ENCODE results near the gene LFNG. TPM values are rescaled to one million over a fixed set of nuclear protein-coding genes. Genes with fewer than 3 reads are reported as not detected.

The LFNG gene
- polyA plus RNA-seq, 2 of the 4 experiments (the other 2 are of a cell fraction) = 2.3 to 7.3 TPM

- DNase-seq (ENCODE audit: low read depth in 1 of 2, low spot score in 1 of 2) (no peak), ATAC-seq (no peak), FAIRE-seq (no peak)
- Histone ChIP-seq H3K27ac (no peak overlapping the region), H3K4me1 (no peaks in the 10 kb centered on the region), H3K4me2 (no peak overlapping the region), H3K9me3 (no peaks in the 10 kb centered on the region), H3K4me3 (no peak overlapping the region)
- CTCF ChIA-PET = interaction anchor here (0.9 to 2.6 kb wide), 9 partner anchors 11 to 184 kb away, joined by 3 to 13 read pairs (median 5); no protein-coding TSS in a partner anchor
- POLR2A ChIA-PET = no interaction called here
- TF ChIP-seq FOSB (CRISPR knock-in tag; IDR thresholded peaks at IDR 0.05) = no peak
- TF ChIP-seq HOXB13 (CRISPR knock-in tag; IDR thresholded peaks at IDR 0.05; ENCODE audit: low read depth) = no peak
- no peak for TF ChIP-seq MAX (IDR thresholded peaks at IDR 0.05)
- no peak for TF ChIP-seq KDM1A (IDR thresholded peaks at IDR 0.05; ENCODE audit: low read depth)
- no peak for TF ChIP-seq CBX2 (IDR thresholded peaks at IDR 0.05; ENCODE audit: borderline replicate concordance, low read depth)
- no peak for TF ChIP-seq HOXA7 (CRISPR knock-in tag; IDR thresholded peaks at IDR 0.05)
- TF ChIP-seq EHF (CRISPR knock-in tag; IDR thresholded peaks at IDR 0.05) = no peak
- WGBS (ENCODE audit: missing lambda C conversion rate) = 76% methylated on average over 6 of the region's 6 CpGs
Observed at GRCh38 chr7:2498708-2499107, 20.9 kb upstream of the LFNG start.

- Histone ChIP-seq H3K9me3 (no peaks in the 10 kb centered on the region), H3K4me2 (no peak overlapping the region), H3K27ac (no peak overlapping the region), H3K4me1 (no peaks in the 10 kb centered on the region), H3K4me3 (no peak overlapping the region)
- no peak for TF ChIP-seq RARB (CRISPR knock-in tag; IDR thresholded peaks at IDR 0.05)
- TF ChIP-seq NR3C1 (IDR thresholded peaks at IDR 0.05) = no peak
- no peak for TF ChIP-seq USF2 (IDR thresholded peaks at IDR 0.05)
- TF ChIP-seq JUN (IDR thresholded peaks at IDR 0.05) = no peak
- no peak for TF ChIP-seq HES2 (IDR thresholded peaks at IDR 0.05)
- TF ChIP-seq CHD4 (IDR thresholded peaks at IDR 0.05; ENCODE audit: borderline replicate concordance) = no peak
- no peak for TF ChIP-seq RAD21 (conservative IDR thresholded peaks at IDR 0.05 in 1 of 2, IDR thresholded peaks at IDR 0.05 in 1 of 2)
- WGBS (ENCODE audit: missing lambda C conversion rate) = 82% methylated on average over 7 of the region's 7 CpGs
- no peak for DNase-seq (ENCODE audit: low read depth in 1 of 2, low spot score in 1 of 2)
- peak in 1 of 2 experiments; percentile 11; a peak in 3 of 6 replicates for ATAC-seq
- CTCF ChIA-PET = interaction anchor here (1.9 to 2.6 kb wide), 4 partner anchors 15 to 47 kb away, joined by 6 to 13 read pairs (median 8); no protein-coding TSS in a partner anchor
- POLR2A ChIA-PET = no interaction called here
- FAIRE-seq = no peak
Observed at GRCh38 chr7:2499181-2499580, 20.4 kb upstream of the LFNG start.

- no peak for FAIRE-seq
- 86% methylated on average over 17 of the region's 27 CpGs for whole genome bisulfite sequencing (ENCODE audit: missing lambda C conversion rate)
- no peak overlapping the region for H3K27ac ChIP-seq
- no peaks in the 10 kb centered on the region for H3K9me3 ChIP-seq
- no peaks in the 10 kb centered on the region for H3K4me1 ChIP-seq
- POLR2A ChIA-PET = no interaction called here
- no peak for DNase-seq (ENCODE audit: low read depth in 1 of 2, low spot score in 1 of 2)
- H3K4me3 ChIP-seq = no peak overlapping the region
- no peak for TF ChIP-seq KDM1A (IDR thresholded peaks at IDR 0.05; ENCODE audit: low read depth)
- no peak for TF ChIP-seq HES2 (IDR thresholded peaks at IDR 0.05)
- TF ChIP-seq JUN (IDR thresholded peaks at IDR 0.05) = no peak
- TF ChIP-seq MAX (IDR thresholded peaks at IDR 0.05) = no peak
- no peak for TF ChIP-seq RCOR1 (IDR thresholded peaks at IDR 0.05; ENCODE audit: low read depth, low read length)
- TF ChIP-seq HOXB13 (CRISPR knock-in tag; IDR thresholded peaks at IDR 0.05; ENCODE audit: low read depth) = no peak
- TF ChIP-seq EHMT2 (IDR thresholded peaks at IDR 0.05; ENCODE audit: low read depth) = no peak
- no peak for TF ChIP-seq HOXA7 (CRISPR knock-in tag; IDR thresholded peaks at IDR 0.05)
- no peak for TF ChIP-seq ATOH8 (CRISPR knock-in tag; IDR thresholded peaks at IDR 0.05; ENCODE audit: low read depth)
- no peak for TF ChIP-seq MAZ (IDR thresholded peaks at IDR 0.05; ENCODE audit: borderline replicate concordance, low read depth, low read length)
- TF ChIP-seq CTCF (IDR thresholded peaks at IDR 0.05) = no peak
- no peak for TF ChIP-seq ZSCAN20 (CRISPR knock-in tag; IDR thresholded peaks at IDR 0.05)
- TF ChIP-seq ZNF302 (CRISPR knock-in tag; IDR thresholded peaks at IDR 0.05) = no peak
- no peak for TF ChIP-seq EHF (CRISPR knock-in tag; IDR thresholded peaks at IDR 0.05)
- no peak for TF ChIP-seq ZFP36 (IDR thresholded peaks at IDR 0.05; ENCODE audit: borderline replicate concordance, partially characterized antibody)
- CTCF ChIA-PET = interaction anchor here (1.9 to 2.6 kb wide), 3 partner anchors 22 to 48 kb away, joined by 7 to 13 read pairs (median 8); no protein-coding TSS in a partner anchor
- ATAC-seq = no peak
- H3K4me2 ChIP-seq = no peak overlapping the region
Observed at GRCh38 chr7:2499719-2500430, 19.7 kb upstream of the LFNG start.
